K562 (cell line): Measurements from ENCODE around the gene C10orf105. TPM values are rescaled to one million over a fixed set of nuclear protein-coding genes. Genes with fewer than 3 reads are reported as not detected.

Experiments
- ESRRA ChIP-seq: fragments of 450-650 bp; IDR thresholded peaks from 2 replicates; pipeline ENCODE4 v1.6.1; 2014; ENCODE audit warnings: low read depth, mild to moderate bottlenecking, moderate library complexity, borderline replicate concordance
- FIP1L1 ChIP-seq: fragments of 200-400 bp; formaldehyde crosslinking; IDR thresholded peaks from 2 replicates; pipeline ENCODE4 v1.6.1; 2018; ENCODE audit warnings: mild to moderate bottlenecking, low read depth, low read length; ENCODE audit not compliant: poor library complexity, severe bottlenecking
- L3MBTL2 ChIP-seq: fragments of 450-650 bp; IDR thresholded peaks from 2 replicates; pipeline ENCODE4 v1.6.1; 2016; ENCODE audit warnings: mild to moderate bottlenecking, moderate library complexity
- MEF2D ChIP-seq: conservative IDR thresholded peaks from 2 replicates; pipeline ENCODE4 v1.6.1; 2016; ENCODE audit warnings: low read depth, missing genetic modification characterization, missing compliant biosample characterization
- MYC ChIP-seq, 2 experiments: fragments of 250-450 bp in 1 of 2; sonication (Bioruptor Pico) in 1 of 2; IDR thresholded peaks; 2 replicates each; pipeline versions ENCODE4 v1.5.1 to v1.6.1; 2012 to 2021; ENCODE audit warnings: low read depth in 2 of 2, borderline replicate concordance in 1 of 2, improper control_type of control experiment in 1 of 2, low read length in 1 of 2, mild to moderate bottlenecking in 1 of 2, moderate library complexity in 1 of 2
- NFYB ChIP-seq: IDR thresholded peaks from 2 replicates; pipeline ENCODE4 v1.6.1; 2011; ENCODE audit warnings: mild to moderate bottlenecking, moderate library complexity; ENCODE audit not compliant: insufficient read length; ENCODE audit errors: extremely low read depth
- POLR2H ChIP-seq: IDR thresholded peaks from 2 replicates; pipeline ENCODE4 v1.6.1; 2016; ENCODE audit warnings: missing genetic modification characterization, low read depth, mild to moderate bottlenecking, control low read depth, missing compliant biosample characterization, moderate library complexity
- SIN3B ChIP-seq: fragments of 450-650 bp; IDR thresholded peaks from 2 replicates; pipeline ENCODE4 v1.6.1; 2017; ENCODE audit warnings: low read depth, mild to moderate bottlenecking, moderate library complexity
- SMAD3 ChIP-seq: fragments of 450-650 bp; formaldehyde crosslinking; conservative IDR thresholded peaks from 2 replicates; pipeline ENCODE4 v1.4.0; 2020; ENCODE audit warnings: mild to moderate bottlenecking
- SMARCA5 ChIP-seq: fragments of 450-650 bp; IDR thresholded peaks from 2 replicates; pipeline ENCODE4 v1.6.1; 2016
- ZNF175 ChIP-seq: fragments of 200-800 bp; sonication (Bioruptor generic); IDR thresholded peaks from 2 replicates; pipeline ENCODE4 v1.6.1; 2016; ENCODE audit warnings: low read depth, mild to moderate bottlenecking, missing genetic modification characterization, missing compliant biosample characterization
- ZNF584 ChIP-seq: fragments of 200-800 bp; sonication (Bioruptor generic); IDR thresholded peaks from 2 replicates; pipeline ENCODE4 v1.6.1; 2016; ENCODE audit warnings: low read depth, mild to moderate bottlenecking, missing genetic modification characterization, missing compliant biosample characterization
- polyA plus RNA-seq, 8 experiments: library from polyadenylated mRNA; depleted of rRNA in 4 of 8; stranded (reverse) in 5 of 8; unstranded in 3 of 8; fragments of >200 nt; fragmentation: Nextera tagmentation in 2 of 8; fragmentation: Illumina TruSeq in 1 of 8; extraction: Ambion mirVana in 2 of 8; extraction: Trizol in 1 of 8; gene quantifications; 2 replicates each; pipeline versions ENCODE4 v1.2.1 to v1.2.3, GENCODE V29; 2011 to 2014; ENCODE audit warnings: inconsistent platforms in 1 of 8, missing spikeins in 1 of 8
- total RNA-seq, 7 experiments: library from RNA; depleted of rRNA in 6 of 7; stranded (reverse); fragments of >200 nt in 6 of 7; fragmentation: Illumina TruSeq in 2 of 7; extraction: Trizol in 2 of 7; gene quantifications; 2 replicates each; pipeline versions ENCODE4 v1.2.1 to v1.2.3, GENCODE V29; 2011 to 2021; ENCODE audit warnings: low replicate concordance in 1 of 7
- TF ChIP-seq, protein P1 (sequence below): fragments of 450-650 bp; conservative IDR thresholded peaks from 2 replicates; pipeline ENCODE4 v1.6.1; 2016; ENCODE audit warnings: missing genetic modification characterization, low read depth, mild to moderate bottlenecking, missing compliant biosample characterization, moderate library complexity
- TF ChIP-seq, protein P2 (sequence below): fragments of 450-650 bp; IDR thresholded peaks from 2 replicates; pipeline ENCODE4 v1.6.1; 2017; ENCODE audit warnings: antibody characterized with exemption, mild to moderate bottlenecking
- TF ChIP-seq, protein P3 (sequence below): fragments of 250-450 bp; sonication (Bioruptor Pico); IDR thresholded peaks from 2 replicates; pipeline ENCODE4 v1.5.0; 2021; ENCODE audit warnings: mild to moderate bottlenecking, borderline replicate concordance
- TF ChIP-seq, protein P4 (sequence below): fragments of 450-650 bp; formaldehyde crosslinking; IDR thresholded peaks from 2 replicates; pipeline ENCODE4 v1.4.0; 2022; ENCODE audit warnings: missing genetic modification characterization

C10orf105 gene
- total and polyA plus RNA-seq, 9 of the 15 experiments (the other 6 are each of a cell fraction or from before 2014, with no cell fraction given): 0.03 to 0.25 (median 0.04) TPM; not detected in 3

GRCh38 chr10:71727738-71728737 is 8.5 kb upstream of the C10orf105 start (continued):
- TF ChIP-seq, protein P1, sequence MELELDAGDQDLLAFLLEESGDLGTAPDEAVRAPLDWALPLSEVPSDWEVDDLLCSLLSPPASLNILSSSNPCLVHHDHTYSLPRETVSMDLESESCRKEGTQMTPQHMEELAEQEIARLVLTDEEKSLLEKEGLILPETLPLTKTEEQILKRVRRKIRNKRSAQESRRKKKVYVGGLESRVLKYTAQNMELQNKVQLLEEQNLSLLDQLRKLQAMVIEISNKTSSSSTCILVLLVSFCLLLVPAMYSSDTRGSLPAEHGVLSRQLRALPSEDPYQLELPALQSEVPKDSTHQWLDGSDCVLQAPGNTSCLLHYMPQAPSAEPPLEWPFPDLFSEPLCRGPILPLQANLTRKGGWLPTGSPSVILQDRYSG: no peak
- TF ChIP-seq NFYB (no peak), ZNF584 (no peak), ZNF175 (CRISPR knock-in tag) (no peak), SMAD3 (CRISPR knock-in tag) (no peak), MYC (IDR thresholded peaks at IDR 0.05; ENCODE audit: low read depth, low read length) (no peak), MYC (CRISPR knock-in tag; IDR thresholded peaks at IDR 0.05; ENCODE audit: borderline replicate concordance, low read depth) (no peak), L3MBTL2 (no peak), POLR2H (no peak), MEF2D (tag) (no peak), SMARCA5 (peak; percentile 51; the same call in 1 of the 2 replicates), FIP1L1 (no peak), SIN3B (peak; percentile 12; the same call in 1 of the 2 replicates), ESRRA (peak; percentile 96)
- TF ChIP-seq, protein P2, sequence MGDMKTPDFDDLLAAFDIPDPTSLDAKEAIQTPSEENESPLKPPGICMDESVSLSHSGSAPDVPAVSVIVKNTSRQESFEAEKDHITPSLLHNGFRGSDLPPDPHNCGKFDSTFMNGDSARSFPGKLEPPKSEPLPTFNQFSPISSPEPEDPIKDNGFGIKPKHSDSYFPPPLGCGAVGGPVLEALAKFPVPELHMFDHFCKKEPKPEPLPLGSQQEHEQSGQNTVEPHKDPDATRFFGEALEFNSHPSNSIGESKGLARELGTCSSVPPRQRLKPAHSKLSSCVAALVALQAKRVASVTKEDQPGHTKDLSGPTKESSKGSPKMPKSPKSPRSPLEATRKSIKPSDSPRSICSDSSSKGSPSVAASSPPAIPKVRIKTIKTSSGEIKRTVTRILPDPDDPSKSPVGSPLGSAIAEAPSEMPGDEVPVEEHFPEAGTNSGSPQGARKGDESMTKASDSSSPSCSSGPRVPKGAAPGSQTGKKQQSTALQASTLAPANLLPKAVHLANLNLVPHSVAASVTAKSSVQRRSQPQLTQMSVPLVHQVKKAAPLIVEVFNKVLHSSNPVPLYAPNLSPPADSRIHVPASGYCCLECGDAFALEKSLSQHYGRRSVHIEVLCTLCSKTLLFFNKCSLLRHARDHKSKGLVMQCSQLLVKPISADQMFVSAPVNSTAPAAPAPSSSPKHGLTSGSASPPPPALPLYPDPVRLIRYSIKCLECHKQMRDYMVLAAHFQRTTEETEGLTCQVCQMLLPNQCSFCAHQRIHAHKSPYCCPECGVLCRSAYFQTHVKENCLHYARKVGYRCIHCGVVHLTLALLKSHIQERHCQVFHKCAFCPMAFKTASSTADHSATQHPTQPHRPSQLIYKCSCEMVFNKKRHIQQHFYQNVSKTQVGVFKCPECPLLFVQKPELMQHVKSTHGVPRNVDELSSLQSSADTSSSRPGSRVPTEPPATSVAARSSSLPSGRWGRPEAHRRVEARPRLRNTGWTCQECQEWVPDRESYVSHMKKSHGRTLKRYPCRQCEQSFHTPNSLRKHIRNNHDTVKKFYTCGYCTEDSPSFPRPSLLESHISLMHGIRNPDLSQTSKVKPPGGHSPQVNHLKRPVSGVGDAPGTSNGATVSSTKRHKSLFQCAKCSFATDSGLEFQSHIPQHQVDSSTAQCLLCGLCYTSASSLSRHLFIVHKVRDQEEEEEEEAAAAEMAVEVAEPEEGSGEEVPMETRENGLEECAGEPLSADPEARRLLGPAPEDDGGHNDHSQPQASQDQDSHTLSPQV: peak; percentile 43; the same call in 1 of the 2 replicates
- TF ChIP-seq, protein P3, sequence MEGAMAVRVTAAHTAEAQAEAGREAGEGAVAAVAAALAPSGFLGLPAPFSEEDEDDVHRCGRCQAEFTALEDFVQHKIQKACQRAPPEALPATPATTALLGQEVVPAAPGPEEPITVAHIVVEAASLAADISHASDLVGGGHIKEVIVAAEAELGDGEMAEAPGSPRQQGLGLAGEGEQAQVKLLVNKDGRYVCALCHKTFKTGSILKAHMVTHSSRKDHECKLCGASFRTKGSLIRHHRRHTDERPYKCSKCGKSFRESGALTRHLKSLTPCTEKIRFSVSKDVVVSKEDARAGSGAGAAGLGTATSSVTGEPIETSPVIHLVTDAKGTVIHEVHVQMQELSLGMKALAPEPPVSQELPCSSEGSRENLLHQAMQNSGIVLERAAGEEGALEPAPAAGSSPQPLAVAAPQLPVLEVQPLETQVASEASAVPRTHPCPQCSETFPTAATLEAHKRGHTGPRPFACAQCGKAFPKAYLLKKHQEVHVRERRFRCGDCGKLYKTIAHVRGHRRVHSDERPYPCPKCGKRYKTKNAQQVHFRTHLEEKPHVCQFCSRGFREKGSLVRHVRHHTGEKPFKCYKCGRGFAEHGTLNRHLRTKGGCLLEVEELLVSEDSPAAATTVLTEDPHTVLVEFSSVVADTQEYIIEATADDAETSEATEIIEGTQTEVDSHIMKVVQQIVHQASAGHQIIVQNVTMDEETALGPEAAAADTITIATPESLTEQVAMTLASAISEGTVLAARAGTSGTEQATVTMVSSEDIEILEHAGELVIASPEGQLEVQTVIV (CRISPR knock-in tag): no peak
- TF ChIP-seq, protein P4, sequence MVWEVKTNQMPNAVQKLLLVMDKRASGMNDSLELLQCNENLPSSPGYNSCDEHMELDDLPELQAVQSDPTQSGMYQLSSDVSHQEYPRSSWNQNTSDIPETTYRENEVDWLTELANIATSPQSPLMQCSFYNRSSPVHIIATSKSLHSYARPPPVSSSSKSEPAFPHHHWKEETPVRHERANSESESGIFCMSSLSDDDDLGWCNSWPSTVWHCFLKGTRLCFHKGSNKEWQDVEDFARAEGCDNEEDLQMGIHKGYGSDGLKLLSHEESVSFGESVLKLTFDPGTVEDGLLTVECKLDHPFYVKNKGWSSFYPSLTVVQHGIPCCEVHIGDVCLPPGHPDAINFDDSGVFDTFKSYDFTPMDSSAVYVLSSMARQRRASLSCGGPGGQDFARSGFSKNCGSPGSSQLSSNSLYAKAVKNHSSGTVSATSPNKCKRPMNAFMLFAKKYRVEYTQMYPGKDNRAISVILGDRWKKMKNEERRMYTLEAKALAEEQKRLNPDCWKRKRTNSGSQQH: no peak
